Hepatocyte (in vitro differentiated cells): ENCODE results near the gene KCNJ14.

Experiments used
- EZH2 ChIP-seq: fragments of 200-600 bp; sonication (generic); IDR thresholded peaks from 2 replicates; pipeline ENCODE4 v1.6.1; 2016; ENCODE audit warnings: antibody characterized with exemption, mild to moderate bottlenecking, borderline replicate concordance
- EZH2phosphoT487 ChIP-seq: fragments of 200-600 bp; sonication (generic); IDR thresholded peaks from one replicate; pipeline ENCODE4 v1.6.1; 2018; ENCODE audit warnings: antibody characterized with exemption, mild to moderate bottlenecking, low read depth, moderate library complexity; ENCODE audit not compliant: unreplicated experiment, severe bottlenecking
- TF ChIP-seq, protein P1 (sequence below): fragments of 200-600 bp; sonication (generic); IDR thresholded peaks from 2 replicates; pipeline ENCODE4 v1.5.1; 2016; ENCODE audit warnings: antibody characterized with exemption, mild to moderate bottlenecking; ENCODE audit not compliant: poor library complexity

DNA sequence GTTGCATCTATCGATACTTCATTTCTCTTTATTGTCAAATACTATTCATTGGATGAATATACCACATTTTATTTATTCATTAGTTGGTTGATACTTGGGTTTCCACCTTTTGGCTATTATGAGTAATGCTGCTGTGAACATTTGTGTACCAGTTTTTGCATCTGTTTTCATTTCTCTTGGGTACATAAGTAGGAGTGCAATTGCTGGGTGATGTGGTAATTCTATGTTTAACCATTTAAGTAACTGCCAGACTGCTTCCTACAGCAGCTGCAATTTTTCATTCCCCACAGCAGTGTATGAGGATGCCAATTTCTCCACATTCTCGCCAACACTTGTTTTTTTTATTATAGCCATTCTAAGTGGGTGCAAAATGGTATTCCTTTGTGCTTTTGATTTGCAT is 2.6 kb downstream of the KCNJ14 start:
- TF ChIP-seq, protein P1, sequence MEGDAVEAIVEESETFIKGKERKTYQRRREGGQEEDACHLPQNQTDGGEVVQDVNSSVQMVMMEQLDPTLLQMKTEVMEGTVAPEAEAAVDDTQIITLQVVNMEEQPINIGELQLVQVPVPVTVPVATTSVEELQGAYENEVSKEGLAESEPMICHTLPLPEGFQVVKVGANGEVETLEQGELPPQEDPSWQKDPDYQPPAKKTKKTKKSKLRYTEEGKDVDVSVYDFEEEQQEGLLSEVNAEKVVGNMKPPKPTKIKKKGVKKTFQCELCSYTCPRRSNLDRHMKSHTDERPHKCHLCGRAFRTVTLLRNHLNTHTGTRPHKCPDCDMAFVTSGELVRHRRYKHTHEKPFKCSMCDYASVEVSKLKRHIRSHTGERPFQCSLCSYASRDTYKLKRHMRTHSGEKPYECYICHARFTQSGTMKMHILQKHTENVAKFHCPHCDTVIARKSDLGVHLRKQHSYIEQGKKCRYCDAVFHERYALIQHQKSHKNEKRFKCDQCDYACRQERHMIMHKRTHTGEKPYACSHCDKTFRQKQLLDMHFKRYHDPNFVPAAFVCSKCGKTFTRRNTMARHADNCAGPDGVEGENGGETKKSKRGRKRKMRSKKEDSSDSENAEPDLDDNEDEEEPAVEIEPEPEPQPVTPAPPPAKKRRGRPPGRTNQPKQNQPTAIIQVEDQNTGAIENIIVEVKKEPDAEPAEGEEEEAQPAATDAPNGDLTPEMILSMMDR, result no peak
- TF ChIP-seq EZH2, result no peak
- no peak for TF ChIP-seq EZH2phosphoT487
